ENCODE results near the gene ATP8A1. TPM values are rescaled to one million over a fixed set of nuclear protein-coding genes. Genes with fewer than 3 reads are reported as not detected.

Gene ATP8A1
- total RNA-seq, 1 experiment from 2014 or later = 2.4 TPM

GRCh38 chr4:42649870-42650269 lies 7.0 kb downstream of the ATP8A1 start:
- no peak for DNase-seq (ENCODE audit: low spot score)

GRCh38 chr4:42646999-42647541 lies 9.8 kb downstream of the ATP8A1 start:
- no peak for DNase-seq (ENCODE audit: low spot score)

- DNase-seq (ENCODE audit: low spot score) = no peak
These were observed 10.7 kb downstream of the ATP8A1 start for GRCh38 chr4:42646013-42646784.

- DNase-seq (ENCODE audit: low spot score) = no peak
These were observed 12.0 kb downstream of the ATP8A1 start for GRCh38 chr4:42644897-42645296.

- DNase-seq (ENCODE audit: low spot score) = no peak
These were observed 13.2 kb downstream of the ATP8A1 start for GRCh38 chr4:42643685-42644084.

GRCh38 chr4:42642845-42643615 lies 13.9 kb downstream of the ATP8A1 start:
- DNase-seq (ENCODE audit: low spot score) = no peak

GRCh38 chr4:42642101-42642797 lies 14.7 kb downstream of the ATP8A1 start:
- DNase-seq (ENCODE audit: low spot score) = no peak

DNA sequence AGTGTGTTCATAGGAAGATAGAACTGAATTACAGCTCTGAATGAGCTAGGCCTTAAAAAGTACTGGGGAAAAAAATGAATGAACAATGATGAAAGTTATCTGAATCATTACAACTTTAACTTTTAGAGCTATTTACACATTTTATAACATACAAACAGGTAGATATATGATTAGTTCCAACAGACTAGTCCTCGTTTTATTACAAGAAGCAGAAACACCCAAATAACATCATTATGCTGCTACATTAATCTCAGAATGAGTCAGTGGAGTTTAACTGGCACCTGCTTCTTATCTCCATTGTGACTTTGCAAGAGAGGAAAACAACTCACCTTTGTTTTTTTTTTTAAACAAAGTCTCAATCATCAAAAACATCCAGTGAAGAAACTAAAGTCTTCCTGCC lies 15.2 kb downstream of the ATP8A1 start:
- no peak for DNase-seq (ENCODE audit: low spot score)

DNA sequence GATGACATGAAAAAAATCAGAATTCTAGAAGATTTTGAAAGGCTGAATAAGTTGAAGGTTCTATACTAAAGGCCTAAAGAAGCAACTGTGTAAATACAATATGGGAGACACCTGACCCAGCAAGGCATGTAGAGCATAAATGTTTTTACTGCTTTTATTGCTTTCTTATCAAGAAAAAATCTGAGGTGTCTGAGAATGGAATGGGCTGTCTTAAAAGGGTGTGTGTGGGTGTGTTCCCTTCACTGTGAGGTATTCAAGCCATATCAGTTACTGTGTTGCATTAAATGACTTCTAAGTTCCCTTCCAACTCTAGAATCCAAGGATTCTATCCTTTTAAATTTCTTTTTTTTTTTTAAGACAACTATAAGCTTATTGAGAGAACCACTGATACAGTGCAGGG lies 15.7 kb downstream of the ATP8A1 start:
- DNase-seq (ENCODE audit: low spot score) = no peak

DNA sequence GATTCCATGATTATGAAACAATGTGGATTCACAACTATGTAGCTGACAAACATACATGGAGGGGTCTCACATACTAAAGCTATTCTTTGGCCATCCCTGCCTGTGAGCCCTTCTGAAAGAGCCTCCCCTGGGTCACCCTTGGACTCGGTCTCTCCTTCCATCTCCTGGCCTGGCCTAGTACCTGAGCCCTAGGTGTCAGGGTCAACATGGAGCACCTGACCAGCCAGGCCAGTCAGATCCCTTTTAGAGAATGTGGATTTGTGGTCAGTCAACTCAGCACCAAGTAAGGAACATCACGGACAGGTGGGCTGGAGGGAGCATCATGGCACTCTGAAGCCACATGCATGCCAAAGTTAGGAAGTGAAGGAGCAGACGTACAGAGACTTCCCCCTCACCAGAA lies 16.3 kb downstream of the ATP8A1 start:
- DNase-seq (ENCODE audit: low spot score) = no peak

DNA sequence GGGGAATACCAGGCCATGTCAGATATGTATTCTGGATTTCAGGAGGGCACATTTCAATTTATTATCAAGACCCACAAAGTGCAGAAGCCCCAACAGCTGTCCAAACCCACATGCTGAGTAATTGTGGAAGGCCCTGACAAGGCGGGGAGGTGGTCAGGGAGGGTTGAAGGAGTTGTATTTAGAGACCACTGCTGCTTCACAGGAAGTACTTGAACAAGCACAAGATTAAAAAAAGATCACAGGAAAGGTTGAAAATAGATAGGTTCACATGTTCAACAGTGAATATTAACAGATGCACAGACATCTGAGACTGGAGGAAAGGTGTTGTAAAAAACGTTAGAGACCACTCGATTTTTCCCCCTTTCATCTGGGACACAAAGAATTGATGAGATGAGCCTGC lies 17.9 kb downstream of the ATP8A1 start:
- no peak for DNase-seq (ENCODE audit: low spot score)

- DNase-seq (ENCODE audit: low spot score) = no peak
These were observed 18.6 kb downstream of the ATP8A1 start for GRCh38 chr4:42638321-42638720.

DNA sequence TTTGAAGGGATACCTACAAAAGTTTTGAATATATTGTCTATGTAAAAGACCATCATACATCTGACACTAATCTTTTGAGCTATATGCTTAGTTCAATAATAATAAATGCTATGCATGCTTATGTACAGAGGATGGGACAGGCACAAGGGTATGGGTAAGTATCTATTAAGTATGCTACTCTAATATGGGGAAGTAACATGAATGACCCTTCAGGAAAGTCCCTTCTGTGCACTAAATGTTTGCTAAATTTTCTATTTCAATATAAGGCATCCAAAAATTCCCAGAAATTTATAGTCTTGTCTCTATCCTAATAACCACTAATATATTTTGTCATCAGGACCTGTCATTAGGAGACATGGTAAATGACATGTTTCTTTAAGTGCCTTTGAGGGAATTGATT lies 19.0 kb downstream of the ATP8A1 start:
- no peak for DNase-seq (ENCODE audit: low spot score)

DNA sequence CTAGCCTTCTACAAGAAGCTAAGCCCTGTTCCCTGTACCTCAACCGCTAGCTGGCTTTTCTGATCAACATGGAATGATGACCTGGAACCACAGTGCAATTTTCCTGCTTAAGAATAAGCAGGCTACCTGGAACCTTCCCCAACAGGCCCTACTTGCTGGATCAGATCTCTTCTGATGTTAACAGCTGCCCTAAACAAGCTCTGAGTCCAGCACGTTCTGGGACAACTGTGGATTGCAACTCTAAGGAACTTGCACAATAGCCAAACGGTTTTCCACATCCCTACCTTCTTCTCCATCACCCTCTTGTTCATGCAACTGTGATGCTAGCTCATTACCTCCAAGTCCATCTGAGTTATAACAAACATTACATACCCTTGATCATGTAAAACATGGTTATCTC lies 19.8 kb downstream of the ATP8A1 start:
- DNase-seq (ENCODE audit: low spot score) = no peak

DNA sequence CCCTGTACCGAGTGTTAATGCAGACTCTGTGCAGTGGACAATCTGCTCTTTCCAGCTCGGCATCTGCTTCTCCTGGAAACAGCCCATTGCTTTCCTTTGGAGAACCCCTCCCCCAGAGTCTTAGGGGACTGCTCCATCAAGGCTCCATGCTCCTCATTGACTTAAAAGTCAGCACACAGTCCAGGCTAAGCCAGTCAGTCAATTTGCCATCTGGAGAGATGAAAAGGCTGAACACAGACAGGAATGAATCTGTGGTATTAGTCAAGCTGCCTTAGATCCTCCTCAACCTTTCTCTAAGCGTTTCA lies 20.3 kb downstream of the ATP8A1 start:
- DNase-seq (ENCODE audit: low spot score) = no peak

- DNase-seq (ENCODE audit: low spot score) = no peak
These were observed 23.1 kb downstream of the ATP8A1 start for GRCh38 chr4:42633605-42634388.

GRCh38 chr4:42632653-42633382 lies 24.1 kb downstream of the ATP8A1 start:
- DNase-seq (ENCODE audit: low spot score) = no peak

DNA sequence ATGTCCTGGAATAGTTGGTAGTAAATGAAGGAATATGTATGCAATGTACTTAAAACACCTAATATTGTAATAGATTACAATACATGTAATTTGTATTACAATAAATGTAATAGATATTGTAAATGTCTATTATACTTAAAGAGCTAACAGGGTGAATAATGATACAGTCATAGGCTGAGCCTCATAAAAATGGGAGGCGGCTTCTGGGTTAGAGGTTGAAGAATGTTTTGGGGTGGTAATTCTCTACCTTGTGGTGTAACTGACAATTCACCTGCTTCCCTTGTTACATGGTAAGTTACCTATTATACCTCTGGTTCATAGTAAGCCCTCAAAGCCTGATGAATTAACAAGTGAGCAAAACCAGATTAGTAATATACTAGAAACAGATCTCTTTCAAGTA lies 26.0 kb downstream of the ATP8A1 start:
- DNase-seq (ENCODE audit: low spot score) = no peak

DNA sequence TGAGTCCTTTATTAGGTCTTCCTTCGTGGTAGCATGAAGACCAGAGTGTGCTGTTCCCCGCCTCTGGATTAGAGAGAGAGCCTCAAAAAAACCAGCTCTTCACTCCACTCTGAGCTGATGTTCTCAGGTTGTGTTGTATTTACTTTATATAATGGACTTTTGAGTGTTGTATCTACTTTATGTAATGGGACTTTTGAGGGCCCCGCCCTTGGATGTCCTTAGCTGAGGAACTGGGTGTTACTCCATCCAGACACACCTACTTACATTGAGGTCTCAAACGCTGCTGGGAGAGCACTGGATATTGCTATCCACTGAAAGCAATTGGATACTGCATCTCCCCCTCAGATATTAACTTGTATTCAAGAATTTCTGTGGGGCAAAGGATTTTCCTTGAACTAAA lies 28.2 kb downstream of the ATP8A1 start:
- no peak for DNase-seq (ENCODE audit: low spot score)

GRCh38 chr4:42627885-42628646 lies 28.8 kb downstream of the ATP8A1 start:
- DNase-seq (ENCODE audit: low spot score) = no peak

Measured in H4 (cell line).